Panc1 (cell line): ENCODE data around the gene FMC1. TPM values are rescaled to one million over a fixed set of nuclear protein-coding genes. Genes with fewer than 3 reads are reported as not detected.

ENCODE experiments used
- ATAC-seq: fragments of 200-7000 bp; cut with Tn5 transposase; 2 replicates; pipeline ENCODE4 v1.9.1; 2020; ENCODE audit warnings: mild to moderate bottlenecking, moderate library complexity
- BruUV-seq: library from RNA; stranded (reverse); fragments of 400-500 nt; replicated peaks from 2 replicates; lab custom pipeline; 2021; lab: Mats Ljungman, UMichigan
- CTCF ChIA-PET: fragments of 300-600 bp; sonication (Branson Sonifier 250); formaldehyde crosslinking; loops from one replicate; lab custom pipeline; 2022; ENCODE audit warnings: antibody characterized with exemption; lab: Charles Lee
- POLR2A ChIA-PET: fragments of 300-600 bp; sonication (Branson Sonifier 250); formaldehyde crosslinking; loops from one replicate; lab custom pipeline; 2022; ENCODE audit warnings: antibody characterized with exemption; lab: Charles Lee
- DNase-seq: peaks from one replicate; pipeline ENCODE4 v3.0.0-alpha.2; 2010; ENCODE audit warnings: low read depth, low spot score
- H3K27ac ChIP-seq: 2 replicates; pipeline ENCODE4 v1.5.1; 2011; ENCODE audit warnings: mild to moderate bottlenecking, low read length, inconsistent platforms
- H3K27me3 ChIP-seq: fragments of 200-500 bp; sonication (Bioruptor generic); 2 replicates; pipeline ENCODE4 v1.6.0; 2014; ENCODE audit warnings: low read length, inconsistent platforms; ENCODE audit not compliant: control insufficient read depth, insufficient read depth
- H3K36me3 ChIP-seq: fragments of 200-500 bp; sonication (Bioruptor generic); 2 replicates; pipeline ENCODE4 v1.5.1; 2014; ENCODE audit warnings: inconsistent platforms, mild to moderate bottlenecking, low read length, moderate library complexity; ENCODE audit not compliant: control insufficient read depth, insufficient read depth
- H3K4me1 ChIP-seq: 2 replicates; pipeline ENCODE4 v1.5.1; 2011; ENCODE audit warnings: inconsistent platforms, mild to moderate bottlenecking, low read length, moderate library complexity; ENCODE audit not compliant: control insufficient read depth, insufficient read depth
- H3K4me3 ChIP-seq, 2 experiments: 2 replicates each; pipeline ENCODE4 v1.5.1; 2011 to 2012; ENCODE audit warnings: low read depth in 2 of 2, low read length in 2 of 2, mild to moderate bottlenecking in 2 of 2, inconsistent platforms in 1 of 2, moderate library complexity in 1 of 2
- H3K9me3 ChIP-seq: fragments of 200-500 bp; sonication (Bioruptor generic); 2 replicates; pipeline ENCODE4 v1.5.1; 2014; ENCODE audit warnings: low read depth, mild to moderate bottlenecking, inconsistent platforms, low read length, moderate library complexity; ENCODE audit not compliant: control insufficient read depth, insufficient read depth
- POLR2AphosphoS5 ChIP-seq: IDR thresholded peaks from 2 replicates; pipeline ENCODE4 v1.6.1; 2012; ENCODE audit warnings: mild to moderate bottlenecking, low read depth, low read length, moderate library complexity
- SIN3A ChIP-seq: IDR thresholded peaks from 2 replicates; pipeline ENCODE4 v1.6.1; 2012; ENCODE audit warnings: low read depth, mild to moderate bottlenecking, low read length, moderate library complexity, borderline replicate concordance; ENCODE audit not compliant: insufficient read depth
- TCF7L2 ChIP-seq: IDR thresholded peaks from 2 replicates; pipeline ENCODE4 v1.6.1; 2011; ENCODE audit warnings: mild to moderate bottlenecking, low read depth, low read length, inconsistent platforms
- in situ Hi-C: cut with HindIII; loops from 2 replicates; pipeline ENCODE4 v1.10.0; 2016; ENCODE audit warnings: low sequenced_read_pairs, low pct_unique_long_range_greater_than_20kb
- intact Hi-C: fragments of 100-400 bp; cut with micrococcal nuclease; formaldehyde crosslinking; loops from one replicate; pipeline ENCODE4 v1.10.0; 2022; ENCODE audit not compliant: unreplicated experiment
- total RNA-seq: library from RNA; stranded (reverse); gene quantifications from one replicate; pipeline ENCODE4 v1.2.1, GENCODE V29; 2021; ENCODE audit not compliant: unreplicated experiment
- TF ChIP-seq, protein P1 (sequence below), 2 experiments: IDR thresholded peaks; 2 replicates each; pipeline ENCODE4 v1.6.1; 2011 to 2012; ENCODE audit warnings: low read depth in 2 of 2, control low read depth in 1 of 2, low read length in 1 of 2, mild to moderate bottlenecking in 1 of 2, moderate library complexity in 1 of 2; ENCODE audit not compliant: insufficient read depth in 1 of 2
- TF ChIP-seq, protein P2 (sequence below): fragments of 450-650 bp; IDR thresholded peaks from 2 replicates; pipeline ENCODE4 v1.5.1; 2017; ENCODE audit warnings: mild to moderate bottlenecking

Gene FMC1
- total RNA-seq, 1 experiment from 2014 or later: 12.7 TPM

DNA sequence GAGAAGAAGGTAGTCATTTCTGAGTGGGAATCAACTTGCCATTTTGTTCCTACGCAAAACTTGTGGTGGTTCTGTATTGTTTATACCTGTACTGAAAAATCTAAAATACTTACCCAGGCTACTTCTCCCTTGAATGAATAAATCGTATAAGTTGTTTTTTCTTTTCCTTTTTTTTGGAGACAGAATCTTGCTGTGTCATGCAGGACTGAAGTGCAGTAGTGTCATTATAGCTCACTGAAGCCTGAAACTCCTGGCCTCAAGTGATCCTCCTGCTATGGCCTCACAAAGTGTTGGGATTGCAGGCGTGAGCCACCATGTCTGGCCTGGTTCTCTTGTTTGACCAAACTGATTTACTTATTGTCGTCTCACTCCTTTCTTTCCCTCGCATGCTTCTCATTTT is 46.5 kb downstream of the FMC1 start:
- intact Hi-C loops: no loop called here
- no peak for ATAC-seq
- Histone ChIP-seq H3K4me3 (no peak overlapping the region), H3K27ac (no peak overlapping the region), H3K36me3 (peaks cover 6% of the 10 kb centered on the region), H3K27me3 (no peaks in the 10 kb centered on the region), H3K4me1 (no peaks in the 10 kb centered on the region), H3K9me3 (no peaks in the 10 kb centered on the region)
- in situ Hi-C loops: no loop called here
- POLR2A ChIA-PET: no interaction called here
- CTCF ChIA-PET: interaction anchor here (0.6 kb wide), 1 partner anchor 182 kb away, joined by 4 read pairs; no protein-coding TSS in a partner anchor
- TSS peak; percentile 8 for BruUV-seq
- TF ChIP-seq, protein P1, sequence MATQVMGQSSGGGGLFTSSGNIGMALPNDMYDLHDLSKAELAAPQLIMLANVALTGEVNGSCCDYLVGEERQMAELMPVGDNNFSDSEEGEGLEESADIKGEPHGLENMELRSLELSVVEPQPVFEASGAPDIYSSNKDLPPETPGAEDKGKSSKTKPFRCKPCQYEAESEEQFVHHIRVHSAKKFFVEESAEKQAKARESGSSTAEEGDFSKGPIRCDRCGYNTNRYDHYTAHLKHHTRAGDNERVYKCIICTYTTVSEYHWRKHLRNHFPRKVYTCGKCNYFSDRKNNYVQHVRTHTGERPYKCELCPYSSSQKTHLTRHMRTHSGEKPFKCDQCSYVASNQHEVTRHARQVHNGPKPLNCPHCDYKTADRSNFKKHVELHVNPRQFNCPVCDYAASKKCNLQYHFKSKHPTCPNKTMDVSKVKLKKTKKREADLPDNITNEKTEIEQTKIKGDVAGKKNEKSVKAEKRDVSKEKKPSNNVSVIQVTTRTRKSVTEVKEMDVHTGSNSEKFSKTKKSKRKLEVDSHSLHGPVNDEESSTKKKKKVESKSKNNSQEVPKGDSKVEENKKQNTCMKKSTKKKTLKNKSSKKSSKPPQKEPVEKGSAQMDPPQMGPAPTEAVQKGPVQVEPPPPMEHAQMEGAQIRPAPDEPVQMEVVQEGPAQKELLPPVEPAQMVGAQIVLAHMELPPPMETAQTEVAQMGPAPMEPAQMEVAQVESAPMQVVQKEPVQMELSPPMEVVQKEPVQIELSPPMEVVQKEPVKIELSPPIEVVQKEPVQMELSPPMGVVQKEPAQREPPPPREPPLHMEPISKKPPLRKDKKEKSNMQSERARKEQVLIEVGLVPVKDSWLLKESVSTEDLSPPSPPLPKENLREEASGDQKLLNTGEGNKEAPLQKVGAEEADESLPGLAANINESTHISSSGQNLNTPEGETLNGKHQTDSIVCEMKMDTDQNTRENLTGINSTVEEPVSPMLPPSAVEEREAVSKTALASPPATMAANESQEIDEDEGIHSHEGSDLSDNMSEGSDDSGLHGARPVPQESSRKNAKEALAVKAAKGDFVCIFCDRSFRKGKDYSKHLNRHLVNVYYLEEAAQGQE (IDR thresholded peaks at IDR 0.05; ENCODE audit: insufficient read depth in 1 of 2, low read depth in 2 of 2, low read length in 1 of 2): no peak
- no peak for TF ChIP-seq SIN3A
- no peak for TF ChIP-seq TCF7L2
- TF ChIP-seq, protein P2, sequence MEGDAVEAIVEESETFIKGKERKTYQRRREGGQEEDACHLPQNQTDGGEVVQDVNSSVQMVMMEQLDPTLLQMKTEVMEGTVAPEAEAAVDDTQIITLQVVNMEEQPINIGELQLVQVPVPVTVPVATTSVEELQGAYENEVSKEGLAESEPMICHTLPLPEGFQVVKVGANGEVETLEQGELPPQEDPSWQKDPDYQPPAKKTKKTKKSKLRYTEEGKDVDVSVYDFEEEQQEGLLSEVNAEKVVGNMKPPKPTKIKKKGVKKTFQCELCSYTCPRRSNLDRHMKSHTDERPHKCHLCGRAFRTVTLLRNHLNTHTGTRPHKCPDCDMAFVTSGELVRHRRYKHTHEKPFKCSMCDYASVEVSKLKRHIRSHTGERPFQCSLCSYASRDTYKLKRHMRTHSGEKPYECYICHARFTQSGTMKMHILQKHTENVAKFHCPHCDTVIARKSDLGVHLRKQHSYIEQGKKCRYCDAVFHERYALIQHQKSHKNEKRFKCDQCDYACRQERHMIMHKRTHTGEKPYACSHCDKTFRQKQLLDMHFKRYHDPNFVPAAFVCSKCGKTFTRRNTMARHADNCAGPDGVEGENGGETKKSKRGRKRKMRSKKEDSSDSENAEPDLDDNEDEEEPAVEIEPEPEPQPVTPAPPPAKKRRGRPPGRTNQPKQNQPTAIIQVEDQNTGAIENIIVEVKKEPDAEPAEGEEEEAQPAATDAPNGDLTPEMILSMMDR: no peak
- no peak for TF ChIP-seq POLR2AphosphoS5
- no peak for DNase-seq

DNA sequence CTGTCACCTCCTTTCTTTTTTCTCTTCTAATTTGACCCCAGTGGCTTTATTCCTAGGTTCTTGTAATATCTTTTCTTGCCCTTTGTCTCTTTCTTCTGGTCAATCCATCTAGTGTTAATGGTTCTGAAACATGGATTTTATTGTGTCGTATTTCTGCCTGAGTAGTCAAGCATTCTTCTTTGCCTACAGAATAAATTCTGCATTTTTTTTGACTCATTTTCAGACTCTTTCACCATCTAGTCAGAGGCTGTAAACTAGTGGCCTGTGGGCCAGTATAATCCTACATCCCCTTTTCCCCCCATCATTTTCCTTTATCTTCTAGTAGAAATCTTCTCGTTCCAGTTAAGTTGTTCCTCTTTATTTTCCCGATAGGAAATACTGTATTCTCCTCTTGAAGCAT is 48.0 kb downstream of the FMC1 start:
- no TSS peak for BruUV-seq
- no peak for DNase-seq
- intact Hi-C loops (no loop called here), in situ Hi-C loops (no loop called here)
- Histone ChIP-seq H3K9me3 (no peaks in the 10 kb centered on the region), H3K36me3 (peaks cover 6% of the 10 kb centered on the region), H3K27ac (no peak overlapping the region), H3K4me1 (no peaks in the 10 kb centered on the region), H3K27me3 (no peaks in the 10 kb centered on the region), H3K4me3 (no peak overlapping the region)
- ChIA-PET POLR2A (interaction anchor here (0.7 kb wide), 1 partner anchor 365 kb away, joined by 3 read pairs; no protein-coding TSS in a partner anchor), CTCF (no interaction called here)
- no peak for ATAC-seq
- TF ChIP-seq TCF7L2 (no peak), SIN3A (no peak), POLR2AphosphoS5 (no peak)
- TF ChIP-seq, protein P1 (IDR thresholded peaks at IDR 0.05; ENCODE audit: insufficient read depth in 1 of 2, low read depth in 2 of 2, low read length in 1 of 2): no peak
- TF ChIP-seq, protein P2: no peak
